GM12878 (cell line): Measurements from ENCODE around the gene ZNF616.

Experiments
- CTCF ChIP-seq, 3 experiments: IDR thresholded peaks in 2 of 3; conservative IDR thresholded peaks in 1 of 3; 2 replicates each; pipeline ENCODE4 v1.5.1; 2011; ENCODE audit warnings: low read depth in 3 of 3, low read length in 3 of 3, mild to moderate bottlenecking in 3 of 3, control low read depth in 2 of 3, moderate library complexity in 2 of 3, inconsistent platforms in 1 of 3, mixed read lengths in 1 of 3; ENCODE audit not compliant: control insufficient read depth in 2 of 3, insufficient read depth in 1 of 3; ENCODE audit errors: extremely low read depth in 1 of 3
- TAF1 ChIP-seq: IDR thresholded peaks from 2 replicates; pipeline ENCODE4 v1.6.1; 2011; ENCODE audit warnings: mild to moderate bottlenecking, low read depth, low read length, borderline replicate concordance

- TF ChIP-seq TAF1, result no peak
- no peak for TF ChIP-seq CTCF (IDR thresholded peaks at IDR 0.05 in 2 of 3, conservative IDR thresholded peaks at IDR 0.05 in 1 of 3; ENCODE audit: control insufficient read depth in 2 of 3, extremely low read depth in 1 of 3, insufficient read depth in 1 of 3, low read depth in 3 of 3, low read length in 3 of 3)
Measured at GRCh38 chr19:52170304-52170703, 30.6 kb upstream of the ZNF616 start.
